GM19193 (cell line): ENCODE measurements around the gene DKK1.

Source experiments
- POLR2A ChIP-seq: IDR thresholded peaks from 4 replicates; pipeline ENCODE4 v1.6.1; 2011; ENCODE audit not compliant: insufficient read depth, insufficient read length; ENCODE audit errors: extremely low read depth

Gene DKK1

GRCh38 chr10:52313933-52314821 lies at the start of gene DKK1:
DKK1 (plus strand) TSS chr10:52314281; CDS start chr10:52314435, 154 bp downstream.
- TF ChIP-seq POLR2A: no peak

- TF ChIP-seq POLR2A: no peak
Observed at GRCh38 chr10:52265131-52265926, 48.8 kb upstream of the DKK1 start.

GRCh38 chr10:52266858-52267257 lies 47.2 kb upstream of the DKK1 start:
- no peak for TF ChIP-seq POLR2A

GRCh38 chr10:52268790-52269189 lies 45.3 kb upstream of the DKK1 start:
- TF ChIP-seq POLR2A: no peak

- no peak for TF ChIP-seq POLR2A
Observed at GRCh38 chr10:52269233-52269632, 44.8 kb upstream of the DKK1 start.

- TF ChIP-seq POLR2A: no peak
Observed at GRCh38 chr10:52276163-52276562, 37.9 kb upstream of the DKK1 start.

- no peak for TF ChIP-seq POLR2A
Observed at GRCh38 chr10:52276986-52277385, 37.1 kb upstream of the DKK1 start.

- no peak for TF ChIP-seq POLR2A
Observed at GRCh38 chr10:52279546-52279945, 34.5 kb upstream of the DKK1 start.

GRCh38 chr10:52280051-52280450 lies 34.0 kb upstream of the DKK1 start:
- TF ChIP-seq POLR2A: no peak

- TF ChIP-seq POLR2A: no peak
Observed at GRCh38 chr10:52283174-52283573, 30.9 kb upstream of the DKK1 start.

- no peak for TF ChIP-seq POLR2A
Observed at GRCh38 chr10:52284416-52285013, 29.6 kb upstream of the DKK1 start.

GRCh38 chr10:52287866-52288265 lies 26.2 kb upstream of the DKK1 start:
- TF ChIP-seq POLR2A: no peak

- TF ChIP-seq POLR2A: no peak
Observed at GRCh38 chr10:52297747-52298146, 16.3 kb upstream of the DKK1 start.

- no peak for TF ChIP-seq POLR2A
Observed at GRCh38 chr10:52300599-52301277, 13.3 kb upstream of the DKK1 start.

GRCh38 chr10:52308251-52309031 lies 5.6 kb upstream of the DKK1 start:
- TF ChIP-seq POLR2A: no peak

GRCh38 chr10:52312942-52313255 lies 1.2 kb upstream of the DKK1 start:
- TF ChIP-seq POLR2A: no peak
